Breast epithelium (tissue), 4 donors: ENCODE results near the gene COMMD6. TPM values are rescaled to one million over a fixed set of nuclear protein-coding genes. Genes with fewer than 3 reads are reported as not detected.

Experiments used
- DNase-seq, 2 donors: peaks; one replicate each; pipeline ENCODE4 v3.0.0-alpha.2; 2019; ENCODE audit warnings: low spot score in 2 of 2
- H3K27ac ChIP-seq, 2 donors: fragments of 200-600 bp; sonication (generic) in 1 of 2; one replicate each; pipeline ENCODE4 v1.5.1; 2016 to 2019; ENCODE audit warnings: mild to moderate bottlenecking in 1 of 2
- H3K27me3 ChIP-seq, 2 donors: fragments of 200-600 bp; sonication (generic) in 1 of 2; one replicate each; pipeline versions ENCODE4 v1.5.1 to v1.6.0; 2017 to 2019; ENCODE audit warnings: control low read depth in 1 of 2, mild to moderate bottlenecking in 1 of 2
- H3K36me3 ChIP-seq: fragments of 200-600 bp; one replicate; pipeline ENCODE4 v1.5.1; 2019
- H3K4me1 ChIP-seq, 2 donors: fragments of 200-600 bp; sonication (generic); one replicate each; pipeline ENCODE4 v1.5.1; 2016 to 2019; ENCODE audit warnings: control low read depth in 1 of 2
- H3K4me3 ChIP-seq, 3 donors: fragments of 200-600 bp; sonication (generic); 1 replicate in 2 of 3; 2 replicates in 1 of 3; pipeline ENCODE4 v1.5.1; 2016 to 2019; ENCODE audit warnings: mild to moderate bottlenecking in 3 of 3, moderate library complexity in 2 of 3
- H3K9me3 ChIP-seq, 2 donors: fragments of 200-600 bp; sonication (generic) in 1 of 2; one replicate each; pipeline ENCODE4 v1.5.1; 2016 to 2019; ENCODE audit warnings: control low read depth in 1 of 2
- CTCF ChIP-seq, 3 donors: fragments of 450-650 bp; IDR thresholded peaks; one replicate each; pipeline ENCODE4 v1.5.1; 2016 to 2017; ENCODE audit warnings: antibody characterized with exemption in 3 of 3, mild to moderate bottlenecking in 3 of 3, moderate library complexity in 3 of 3
- POLR2A ChIP-seq: fragments of 450-650 bp; IDR thresholded peaks from one replicate; pipeline ENCODE4 v1.6.1; 2016; ENCODE audit warnings: antibody characterized with exemption, mild to moderate bottlenecking, moderate library complexity
- POLR2AphosphoS5 ChIP-seq, 3 donors: sonication (generic); formaldehyde crosslinking; IDR thresholded peaks; one replicate each; pipeline ENCODE4 v1.6.1; 2017; ENCODE audit warnings: antibody characterized with exemption in 3 of 3
- intact Hi-C: fragments of 100-400 bp; cut with DNase I; formaldehyde crosslinking; loops from one replicate; pipeline ENCODE4 v1.15.1; 2023; ENCODE audit warnings: low total_unique reads
- total RNA-seq, 3 donors: library from RNA; depleted of rRNA; stranded (reverse); fragments of >200 nt; gene quantifications; one replicate each; pipeline ENCODE4 v1.1.0, GENCODE V29; 2016

COMMD6 gene
- total RNA-seq, 3 donors from 2014 or later, result 43.6 to 93.2 (median 47.7) TPM

GRCh38 chr13:75544681-75545330 is 7.2 kb upstream of the COMMD6 start:
- Histone ChIP-seq H3K27ac (no peak overlapping the region), H3K27me3 (no peaks in the 10 kb centered on the region), H3K36me3 (no peaks in the 10 kb centered on the region), H3K9me3 (no peaks in the 10 kb centered on the region), H3K4me1 (no peaks in the 10 kb centered on the region), H3K4me3 (no peak overlapping the region)
- DNase-seq, result peak in 1 of 2 donors; percentile 22
- TF ChIP-seq CTCF (IDR thresholded peaks at IDR 0.05), result no peak
- no peak for TF ChIP-seq POLR2AphosphoS5 (IDR thresholded peaks at IDR 0.05)
- no peak for TF ChIP-seq POLR2A
- intact Hi-C loops, result no loop called here

DNA sequence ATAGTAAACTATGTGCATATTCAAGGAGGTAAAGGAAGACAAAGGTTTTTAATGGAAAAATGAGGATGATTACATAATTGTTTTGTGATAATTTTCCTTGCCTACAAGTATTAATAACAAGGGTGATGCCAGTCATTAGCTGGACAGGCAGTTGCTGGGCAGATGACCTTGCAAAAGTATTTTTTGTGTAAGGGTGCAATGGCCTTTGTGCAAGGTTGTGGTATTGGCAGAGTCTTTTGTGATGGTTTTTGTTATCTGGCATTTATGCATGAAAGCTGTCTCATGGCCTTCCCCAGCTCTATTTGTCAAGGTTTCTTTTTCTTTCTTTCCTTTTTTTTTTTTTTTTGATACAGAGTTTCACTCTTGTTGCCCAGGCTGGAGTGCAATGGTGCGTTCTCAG is 4.3 kb upstream of the COMMD6 start:
- Histone ChIP-seq H3K27me3 (no peaks in the 10 kb centered on the region), H3K4me3 (no peak overlapping the region), H3K4me1 (no peaks in the 10 kb centered on the region), H3K27ac (no peak overlapping the region), H3K9me3 (no peaks in the 10 kb centered on the region), H3K36me3 (no peaks in the 10 kb centered on the region)
- intact Hi-C loops, result no loop called here
- TF ChIP-seq POLR2A, result no peak
- no peak for TF ChIP-seq POLR2AphosphoS5 (IDR thresholded peaks at IDR 0.05)
- no peak for TF ChIP-seq CTCF (IDR thresholded peaks at IDR 0.05)
- DNase-seq, result no peak

DNA sequence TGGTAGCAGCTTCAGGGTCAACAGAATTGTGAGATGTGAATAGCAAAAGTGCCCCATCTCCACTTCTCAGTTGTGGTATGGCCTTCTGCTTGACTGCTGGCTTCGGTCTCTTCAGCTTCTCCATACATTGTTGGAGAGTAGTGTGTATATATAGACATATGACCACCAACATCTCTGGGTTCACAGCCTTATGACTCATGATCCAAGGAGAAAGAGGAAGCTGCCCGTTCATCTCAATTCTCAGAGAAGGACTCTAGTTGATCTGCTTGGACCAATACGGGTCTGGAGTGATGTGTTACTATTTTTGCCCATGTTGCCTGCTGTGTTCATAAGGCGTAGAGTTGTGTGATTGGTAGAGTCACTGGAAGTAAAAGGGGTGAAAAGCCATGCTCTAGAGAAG is 3.6 kb upstream of the COMMD6 start:
- intact Hi-C loops, result no loop called here
- Histone ChIP-seq H3K27ac (no peak overlapping the region), H3K9me3 (no peaks in the 10 kb centered on the region), H3K27me3 (no peaks in the 10 kb centered on the region), H3K4me3 (no peak overlapping the region), H3K4me1 (peaks cover 0 to 5% of the 10 kb centered on the region in 2 donors), H3K36me3 (no peaks in the 10 kb centered on the region)
- TF ChIP-seq CTCF (IDR thresholded peaks at IDR 0.05) (no peak), POLR2AphosphoS5 (IDR thresholded peaks at IDR 0.05) (no peak), POLR2A (no peak)
- no peak for DNase-seq

DNA sequence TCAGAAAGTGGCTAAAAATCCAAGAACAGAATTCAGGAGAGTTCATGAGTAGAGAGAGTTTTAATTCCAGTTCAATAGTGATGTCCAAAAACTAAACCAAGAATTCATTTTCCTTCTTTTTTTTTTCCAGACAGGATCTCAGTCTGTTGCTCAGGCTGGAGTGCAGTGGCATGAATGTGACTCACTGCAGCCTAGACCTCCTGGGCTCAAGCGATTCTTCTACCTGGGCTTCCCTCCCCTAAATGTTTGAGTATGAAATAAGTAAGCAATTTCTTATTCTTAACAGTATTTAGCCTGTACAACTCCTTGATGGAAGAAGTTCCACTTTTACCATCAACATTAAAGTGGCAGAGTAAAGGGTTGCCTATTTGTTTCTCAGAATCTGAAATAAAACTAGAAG is 3.8 kb downstream of the COMMD6 start:
- intact Hi-C loops, result no loop called here
- DNase-seq, result no peak
- H3K27me3 ChIP-seq, result no peaks in the 10 kb centered on the region
- no peak overlapping the region for H3K4me3 ChIP-seq
- H3K4me1 ChIP-seq, result peaks cover 0 to 7% of the 10 kb centered on the region in 2 donors
- H3K9me3 ChIP-seq, result no peaks in the 10 kb centered on the region
- no peaks in the 10 kb centered on the region for H3K36me3 ChIP-seq
- no peak for TF ChIP-seq POLR2AphosphoS5 (IDR thresholded peaks at IDR 0.05)
- TF ChIP-seq CTCF (IDR thresholded peaks at IDR 0.05), result no peak
- TF ChIP-seq POLR2A, result no peak
- H3K27ac ChIP-seq, result no peak overlapping the region

GRCh38 chr13:75530549-75530961 is 7.1 kb downstream of the COMMD6 start:
- H3K36me3 ChIP-seq, result no peaks in the 10 kb centered on the region
- intact Hi-C loops, result no loop called here
- no peak for TF ChIP-seq POLR2AphosphoS5 (IDR thresholded peaks at IDR 0.05)
- TF ChIP-seq POLR2A, result no peak
- TF ChIP-seq CTCF (IDR thresholded peaks at IDR 0.05), result no peak

More at GRCh38 chr13:75530549-75530961, 7.1 kb downstream of the COMMD6 start:
- Histone ChIP-seq H3K4me3 (no peak overlapping the region), H3K9me3 (no peaks in the 10 kb centered on the region), H3K27me3 (no peaks in the 10 kb centered on the region), H3K4me1 (no peaks in the 10 kb centered on the region), H3K27ac (no peak overlapping the region)
- no peak for DNase-seq
